IMR-90 (cell line): ENCODE measurements around the gene SYNE1. TPM values are rescaled to one million over a fixed set of nuclear protein-coding genes. Genes with fewer than 3 reads are reported as not detected.

Experiments used
- ATAC-seq: fragments of 200-7000 bp; cut with Tn5 transposase; 2 replicates; pipeline ENCODE4 v1.9.1; 2020; ENCODE audit warnings: low read depth, mild to moderate bottlenecking, moderate library complexity
- BruUV-seq: library from RNA; stranded (reverse); fragments of 400-500 nt; replicated peaks from 2 replicates; lab custom pipeline; 2021; lab: Mats Ljungman, UMichigan
- CTCF ChIA-PET: fragments of 300-600 bp; formaldehyde crosslinking; extraction: SDS; loops from one replicate; lab custom pipeline; 2021; ENCODE audit warnings: antibody characterized with exemption; lab: Yijun Ruan, JAX
- POLR2A ChIA-PET: fragments of 300-600 bp; sonication (Branson Sonifier 250); formaldehyde crosslinking; loops from one replicate; lab custom pipeline; 2022; ENCODE audit warnings: antibody characterized with exemption; ENCODE audit not compliant: unreplicated experiment; lab: Charles Lee
- DNase-seq: peaks from one replicate; pipeline ENCODE4 v3.0.0; 2013
- H2AFZ ChIP-seq: replicated peaks from 2 replicates; pipeline ENCODE3; 2013; ENCODE audit warnings: low read length, mild to moderate bottlenecking; ENCODE audit not compliant: poor library complexity
- H2AK5ac ChIP-seq: 2 replicates; pipeline ENCODE4 v1.6.1; 2013; ENCODE audit warnings: low read depth, low read length, inconsistent platforms
- H2AK9ac ChIP-seq: replicated peaks from 2 replicates; pipeline ENCODE3; 2013; ENCODE audit warnings: mild to moderate bottlenecking, low read depth, low read length, moderate library complexity; ENCODE audit not compliant: poor library complexity
- H2BK120ac ChIP-seq: 2 replicates; pipeline ENCODE4 v1.6.1; 2013; ENCODE audit warnings: low read depth, low read length, inconsistent platforms
- H2BK15ac ChIP-seq: 3 replicates; pipeline ENCODE4 v1.6.1; 2013; ENCODE audit warnings: low read depth, low read length, inconsistent platforms
- H2BK20ac ChIP-seq: 2 replicates; pipeline ENCODE4 v1.6.1; 2013; ENCODE audit warnings: low read depth, mild to moderate bottlenecking, inconsistent platforms, low read length, moderate library complexity
- H2BK5ac ChIP-seq: 2 replicates; pipeline ENCODE4 v1.6.1; 2013; ENCODE audit warnings: mild to moderate bottlenecking, low read depth, low read length, inconsistent platforms; ENCODE audit not compliant: poor library complexity, severe bottlenecking
- H3K14ac ChIP-seq: replicated peaks from 2 replicates; pipeline ENCODE4 v1.6.1; 2013; ENCODE audit warnings: low read depth, low read length, inconsistent platforms
- H3K18ac ChIP-seq: 2 replicates; pipeline ENCODE4 v1.6.1; 2013; ENCODE audit warnings: low read depth, low read length, control low read depth
- H3K23ac ChIP-seq: 2 replicates; pipeline ENCODE4 v1.6.1; 2013; ENCODE audit warnings: low read depth, low read length, inconsistent platforms
- H3K27ac ChIP-seq: 2 replicates; pipeline ENCODE4 v1.5.1; 2013; ENCODE audit warnings: mild to moderate bottlenecking, control low read depth, low read length; ENCODE audit not compliant: insufficient read depth
- H3K27me3 ChIP-seq: 2 replicates; pipeline ENCODE4 v1.6.1; 2013; ENCODE audit warnings: low read length; ENCODE audit not compliant: control insufficient read depth, insufficient read depth
- H3K36me3 ChIP-seq: 2 replicates; pipeline ENCODE4 v1.6.1; 2013; ENCODE audit warnings: low read length, mixed read lengths; ENCODE audit not compliant: control insufficient read depth, insufficient read depth
- H3K4ac ChIP-seq: 2 replicates; pipeline ENCODE4 v1.6.1; 2013; ENCODE audit warnings: low read depth, low read length, inconsistent platforms
- H3K4me1 ChIP-seq: 2 replicates; pipeline ENCODE4 v1.6.1; 2013; ENCODE audit warnings: low read length, mixed read lengths; ENCODE audit not compliant: control insufficient read depth, insufficient read depth
- H3K4me2 ChIP-seq: 2 replicates; pipeline ENCODE4 v1.6.1; 2013; ENCODE audit warnings: low read depth, mild to moderate bottlenecking, control low read depth, low read length, moderate library complexity
- H3K4me3 ChIP-seq: 2 replicates; pipeline ENCODE4 v1.5.1; 2013; ENCODE audit warnings: low read depth, mild to moderate bottlenecking, control low read depth, low read length, moderate library complexity; ENCODE audit not compliant: insufficient read depth
- H3K56ac ChIP-seq: 2 replicates; pipeline ENCODE4 v1.6.1; 2013; ENCODE audit warnings: low read length, inconsistent platforms; ENCODE audit not compliant: insufficient read depth; ENCODE audit errors: extremely low read depth
- H3K79me1 ChIP-seq, 2 experiments: 2 replicates each; pipeline ENCODE4 v1.6.1; 2013; ENCODE audit warnings: low read length in 2 of 2, inconsistent platforms in 1 of 2, low read depth in 1 of 2
- H3K9ac ChIP-seq: 2 replicates; pipeline ENCODE4 v1.6.1; 2013; ENCODE audit warnings: low read depth, low read length, control low read depth
- H3K9me1 ChIP-seq: 2 replicates; pipeline ENCODE4 v1.6.1; 2013; ENCODE audit warnings: low read length, inconsistent platforms; ENCODE audit not compliant: insufficient read depth
- H3K9me3 ChIP-seq: 2 replicates; pipeline ENCODE4 v1.6.1; 2013; ENCODE audit warnings: low read length; ENCODE audit not compliant: control insufficient read depth, insufficient read depth
- H4K20me1 ChIP-seq: 2 replicates; pipeline ENCODE4 v1.6.1; 2013; ENCODE audit warnings: low read length, inconsistent platforms; ENCODE audit not compliant: insufficient read depth
- H4K5ac ChIP-seq: 2 replicates; pipeline ENCODE4 v1.6.1; 2013; ENCODE audit warnings: mild to moderate bottlenecking, low read depth, low read length, control low read depth
- H4K8ac ChIP-seq, 2 experiments: 2 replicates each; pipeline ENCODE4 v1.6.1; 2013; ENCODE audit warnings: low read depth in 2 of 2, low read length in 2 of 2, control low read depth in 1 of 2, inconsistent platforms in 1 of 2
- H4K91ac ChIP-seq: 2 replicates; pipeline ENCODE4 v1.6.1; 2013; ENCODE audit warnings: low read depth, low read length, inconsistent platforms; ENCODE audit not compliant: insufficient read depth
- RCOR1 ChIP-seq: IDR thresholded peaks from 2 replicates; pipeline ENCODE4 v1.6.1; 2012; ENCODE audit warnings: mild to moderate bottlenecking, low read length, improper control_type of control experiment; ENCODE audit not compliant: insufficient replicate concordance
- RFX5 ChIP-seq: IDR thresholded peaks from 2 replicates; pipeline ENCODE4 v1.8.0; 2012; ENCODE audit warnings: low read depth, mild to moderate bottlenecking, low read length, moderate library complexity
- WGBS, 2 experiments: methylation state at CpG; one replicate each; pipeline versions ENCODE4 v1.1.5 to v1.1.7; 2013; ENCODE audit warnings: missing lambda C conversion rate in 2 of 2; ENCODE audit not compliant: insufficient read length in 1 of 2; ENCODE audit errors: extremely low coverage in 2 of 2; 5-methylcytosine and 5-hydroxymethylcytosine counted together
- dilution Hi-C: fragments of 300-500 bp; cut with HindIII; formaldehyde crosslinking; loops from one replicate; pipeline ENCODE4 v1.14.3; 2018; ENCODE audit warnings: low sequenced_read_pairs; ENCODE audit not compliant: unreplicated experiment
- in situ Hi-C: fragments of 300-500 bp; cut with MboI; formaldehyde crosslinking; loops from 3 replicates; pipeline ENCODE4 v1.14.3; 2019; ENCODE audit warnings: low sequenced_read_pairs, inconsistent platforms, mixed read lengths
- intact Hi-C: fragments of 100-400 bp; cut with micrococcal nuclease; formaldehyde crosslinking; loops from 2 replicates; pipeline ENCODE4 v1.10.0; 2022
- polyA plus RNA-seq, 3 experiments: library from polyadenylated mRNA; depleted of rRNA; stranded (reverse); fragments of >200 nt; gene quantifications; 2 replicates each; pipeline ENCODE4 v1.2.3, GENCODE V29; 2012; ENCODE audit warnings: low replicate concordance in 1 of 3
- total RNA-seq: library from RNA; depleted of rRNA; stranded (reverse); fragments of >200 nt; gene quantifications from 2 replicates; pipeline ENCODE4 v1.2.3, GENCODE V29; 2012

The SYNE1 gene
- total and polyA plus RNA-seq, 2 of the 4 experiments (the other 2 are of a cell fraction): 34.1 to 159 TPM

GRCh38 chr6:152394303-152394702 is 242.9 kb downstream of the SYNE1 start:
- ATAC-seq: no peak
- in situ Hi-C loops: no loop called here
- Histone ChIP-seq H3K27ac (no peak overlapping the region), H3K56ac (no peak overlapping the region), H2AK5ac (no peak overlapping the region), H3K9ac (no peak overlapping the region), H2AK9ac (no peak overlapping the region), H3K36me3 (peaks cover 6% of the 10 kb centered on the region; the same call in 1 of the 2 replicates), H3K9me3 (no peaks in the 10 kb centered on the region), H3K4ac (no peak overlapping the region), H2BK15ac (no peak overlapping the region), H3K79me1 (no peaks in the 10 kb centered on the region), H3K4me2 (no peak overlapping the region), H3K4me3 (no peak overlapping the region), H3K23ac (no peak overlapping the region), H3K9me1 (peaks cover 5% of the 10 kb centered on the region; the same call in 1 of the 2 replicates), H3K14ac (no peak overlapping the region), H4K5ac (no peak overlapping the region), H3K4me1 (no peaks in the 10 kb centered on the region), H2BK20ac (no peak overlapping the region), H3K27me3 (no peaks in the 10 kb centered on the region), H4K8ac (no peak overlapping the region), H4K20me1 (no peaks in the 10 kb centered on the region), H2AFZ (no peak overlapping the region), H2BK120ac (no peak overlapping the region), H2BK5ac (no peak overlapping the region), H4K91ac (no peak overlapping the region), H3K18ac (no peak overlapping the region)
- intact Hi-C loops: no loop called here
- no CpG with 5 or more reads among the region's 1 CpG for WGBS, 2 experiments
- DNase-seq: no peak
- no TSS peak for BruUV-seq
- ChIA-PET CTCF (no interaction called here), POLR2A (no interaction called here)
- dilution Hi-C loops: no loop called here
- TF ChIP-seq RCOR1: no peak
- TF ChIP-seq RFX5: no peak
